ENCODE measurements around the gene AHSP.

AHSP gene

GRCh38 chr16:31488468-31489297 is 39.0 kb upstream of the AHSP start:
- no peak for DNase-seq (ENCODE audit: extremely low spot score)
- CTCF ChIA-PET, result interaction anchor here (0.9 to 1.7 kb wide), 2 partner anchors 11 to 44 kb away, joined by 3 to 9 read pairs; no protein-coding TSS in a partner anchor
- TF ChIP-seq CTCF (IDR thresholded peaks at IDR 0.05; ENCODE audit: control extremely low read depth, extremely low read depth, low read depth, missing control alignments), result no peak
- POLR2A ChIA-PET, result no interaction called here

- no peak for TF ChIP-seq CTCF (IDR thresholded peaks at IDR 0.05; ENCODE audit: control extremely low read depth, extremely low read depth, low read depth, missing control alignments)
- ChIA-PET CTCF (interaction anchor here (1.7 kb wide), 1 partner anchor 10 kb away, joined by 9 read pairs; no protein-coding TSS in a partner anchor), POLR2A (no interaction called here)
- no peak for DNase-seq (ENCODE audit: extremely low spot score)
Observed at GRCh38 chr16:31489298-31489564, 38.5 kb upstream of the AHSP start.

DNA sequence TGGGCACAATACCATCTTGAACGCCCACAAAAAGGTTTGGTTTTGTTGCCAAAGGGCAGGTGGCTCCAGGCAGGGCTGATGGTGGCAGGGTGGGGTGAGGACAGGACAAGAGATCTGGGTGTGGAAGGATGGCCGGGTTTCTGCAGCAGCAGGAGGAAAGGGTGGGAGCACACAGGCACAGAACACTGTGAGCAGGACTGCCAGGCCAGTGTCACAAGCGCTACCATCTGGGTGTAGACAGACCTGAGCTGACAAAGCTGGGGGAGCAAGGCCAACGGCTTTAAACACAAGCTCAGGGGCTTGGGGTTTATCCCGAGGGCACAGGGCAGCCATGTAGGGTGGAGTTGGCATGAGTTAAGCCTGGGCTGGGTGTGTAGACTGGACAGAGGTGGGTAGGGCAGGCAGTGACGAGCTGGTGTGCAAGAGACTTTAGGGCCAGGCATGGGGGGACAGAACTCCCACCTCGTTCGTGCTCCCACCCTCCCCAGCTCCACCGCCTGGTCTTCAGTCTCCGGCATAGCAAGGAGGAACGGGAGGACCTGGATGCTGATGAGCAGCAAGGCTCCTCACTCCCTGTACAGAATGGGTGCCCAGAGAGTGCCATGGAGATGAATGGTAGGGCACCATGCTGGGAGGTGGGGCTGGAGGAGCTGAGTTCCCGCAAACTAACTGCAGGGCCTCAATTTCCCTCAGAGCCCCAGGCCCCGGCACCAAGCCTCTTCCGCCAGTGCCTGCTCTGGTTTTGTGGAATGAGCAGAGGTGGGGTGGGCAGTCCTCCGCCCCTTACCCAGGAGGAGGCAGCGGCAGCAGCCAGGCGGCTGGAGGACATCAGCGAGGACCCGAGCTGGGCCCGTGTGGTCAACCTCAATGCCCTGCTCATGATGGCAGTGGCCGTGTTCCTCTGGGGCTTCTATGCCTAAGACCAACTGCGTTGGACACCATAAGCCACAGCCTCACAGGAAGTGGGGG is 37.8 kb upstream of the AHSP start:
- POLR2A ChIA-PET, result no interaction called here
- CTCF ChIA-PET, result interaction anchor here (1.2 to 1.7 kb wide), 2 partner anchors 10 to 29 kb away, joined by 5 to 9 read pairs; no protein-coding TSS in a partner anchor
- TF ChIP-seq CTCF (IDR thresholded peaks at IDR 0.05; ENCODE audit: control extremely low read depth, extremely low read depth, low read depth, missing control alignments), result no peak
- DNase-seq (ENCODE audit: extremely low spot score), result no peak

DNA sequence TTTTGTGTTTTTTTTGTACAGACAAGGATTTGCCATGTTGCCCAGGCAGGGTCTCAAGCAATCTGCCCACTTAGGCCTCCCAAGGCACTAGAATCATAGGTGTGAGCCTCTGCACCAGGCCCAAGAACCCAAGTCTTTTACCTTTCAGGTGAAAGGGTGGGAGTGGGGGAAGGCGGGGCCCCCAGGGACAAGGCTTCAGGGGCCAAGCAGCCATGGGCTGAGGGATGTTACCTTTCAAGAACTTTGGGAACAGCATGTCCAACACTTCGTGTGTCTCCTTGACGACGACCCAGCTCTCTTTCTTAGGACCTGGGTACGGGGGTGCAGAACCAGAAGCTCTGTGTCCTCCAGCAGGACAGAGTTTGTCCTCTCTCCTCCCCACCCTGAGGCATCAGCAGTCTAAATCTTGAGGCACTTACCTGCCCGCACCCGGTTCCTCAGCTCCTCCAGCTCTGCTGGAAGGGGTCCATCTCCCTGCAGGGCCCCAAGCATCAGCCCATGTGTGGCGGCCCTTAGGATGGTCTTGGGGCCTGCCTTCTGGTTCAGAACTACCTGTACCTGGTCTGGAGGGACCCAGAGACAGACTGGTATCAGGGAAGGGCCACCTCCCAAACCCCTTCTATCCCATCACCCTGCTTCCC is 35.8 kb upstream of the AHSP start:
- TF ChIP-seq CTCF (IDR thresholded peaks at IDR 0.05; ENCODE audit: control extremely low read depth, extremely low read depth, low read depth, missing control alignments), result no peak
- POLR2A ChIA-PET, result interaction anchor here (1.0 kb wide), 1 partner anchor 16 kb away, joined by 5 read pairs; the partner anchor contains the start of gene RUSF1
- CTCF ChIA-PET, result no interaction called here

GRCh38 chr16:31493506-31494125 is 34.1 kb upstream of the AHSP start:
- CTCF ChIA-PET, result interaction anchor here (1.4 kb wide), 1 partner anchor 33 kb away, joined by 4 read pairs; no protein-coding TSS in a partner anchor
- TF ChIP-seq CTCF (IDR thresholded peaks at IDR 0.05; ENCODE audit: control extremely low read depth, extremely low read depth, low read depth, missing control alignments), result no peak
- POLR2A ChIA-PET, result no interaction called here
- DNase-seq (ENCODE audit: extremely low spot score), result no peak

More for the DNA sequence above, 35.8 kb upstream of the AHSP start:
- DNase-seq (ENCODE audit: extremely low spot score), result no peak
